T-helper 1 cell treated with Interleukin-12 subunit alpha and Interleukin-12 subunit beta and Interleukin-4 antibody, amounts not matched to agents 30 ng/mL and 1 ng/mL, for 36 hours (primary cell): ENCODE results near the gene PON2. TPM values are rescaled to one million over a fixed set of nuclear protein-coding genes. Genes with fewer than 3 reads are reported as not detected.

ENCODE experiments used
- total RNA-seq: library from RNA; stranded (reverse); gene quantifications from 2 replicates; pipeline ENCODE4 v1.2.3, GENCODE V29; 2022

The PON2 gene
- total RNA-seq, 1 donor from 2014 or later, result 5.7 TPM

Other genes starting within 250 kb of the PON2 start
- not detected in 2 replicates for gene PON1, start 110.5 kb downstream of the PON2 start, total RNA-seq
- not detected in 2 replicates for gene PON3, start 38.7 kb downstream of the PON2 start, total RNA-seq
- not detected in 2 replicates for gene ASB4, start 50.9 kb upstream of the PON2 start, total RNA-seq
- not detected in 2 replicates for gene PDK4, start 161.5 kb upstream of the PON2 start, total RNA-seq